Measurements from ENCODE around the gene MMP15. TPM values are rescaled to one million over a fixed set of nuclear protein-coding genes. Genes with fewer than 3 reads are reported as not detected.

MMP15 gene
- total and polyA plus RNA-seq, 2 donors (not counting 3 experiments of a cell fraction or from before 2014, with no cell fraction given): 12.6 to 16.0 TPM

DNA sequence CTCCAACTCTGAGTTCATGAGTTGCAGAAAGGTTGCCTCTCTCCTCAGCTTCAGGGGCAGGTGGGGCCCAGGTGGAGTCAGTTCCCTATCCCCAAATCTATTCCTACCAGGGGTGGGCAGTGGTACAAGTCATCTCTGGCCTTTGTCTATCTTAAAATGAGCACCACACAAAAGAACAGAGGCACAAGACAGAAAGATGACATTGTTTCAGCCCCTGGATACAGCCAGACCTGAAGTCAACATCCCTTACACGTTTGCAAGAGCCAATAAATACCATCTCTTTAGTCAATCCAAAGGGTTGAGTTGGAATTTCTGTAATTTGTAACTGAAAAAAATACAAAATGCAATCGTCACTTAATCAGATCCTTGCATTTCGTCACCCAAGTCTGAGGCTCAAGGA, 32.2 kb downstream of the MMP15 start:
- Histone ChIP-seq H2AFZ (ENCODE audit: low read depth, low read length) (no peak overlapping the region), H3K27ac (ENCODE audit: insufficient read depth, low read depth, low read length) (no peak overlapping the region), H3K4me1 (ENCODE audit: control insufficient read depth, extremely low read depth, insufficient read depth, low read length) (no peaks in the 10 kb centered on the region), H3K36me3 (ENCODE audit: control insufficient read depth in 2 of 2, extremely low read depth in 1 of 2, insufficient read depth in 2 of 2, low read length in 2 of 2) (no peaks in the 10 kb centered on the region), H3K9me3 (replicated peaks; ENCODE audit: control insufficient read depth, insufficient read depth, low read length) (no peaks in the 10 kb centered on the region), H3K27me3 (ENCODE audit: control insufficient read depth in 2 of 2, insufficient read depth in 2 of 2, low read length in 2 of 2) (peaks cover 0 to 9% of the 10 kb centered on the region in 2 experiments), H4K20me1 (replicated peaks; ENCODE audit: control insufficient read depth, extremely low read depth, insufficient read depth, low read length) (no peaks in the 10 kb centered on the region), H3K9me1 (replicated peaks; ENCODE audit: control insufficient read depth, extremely low read depth, insufficient read depth, low read length) (no peaks in the 10 kb centered on the region), H3K79me2 (ENCODE audit: control insufficient read depth, insufficient read depth, low read length) (no peaks in the 10 kb centered on the region), H3K4me3 (replicated peaks in 1 of 3; ENCODE audit: insufficient read depth in 1 of 3, low read depth in 1 of 3, low read length in 3 of 3) (no peak overlapping the region), H3K4me2 (ENCODE audit: insufficient read depth, low read length) (no peak overlapping the region), H3K9ac (replicated peaks; ENCODE audit: extremely low read depth, insufficient read depth, low read length) (no peak overlapping the region)
- POLR2A ChIA-PET: no interaction called here
- TF ChIP-seq, protein P1, sequence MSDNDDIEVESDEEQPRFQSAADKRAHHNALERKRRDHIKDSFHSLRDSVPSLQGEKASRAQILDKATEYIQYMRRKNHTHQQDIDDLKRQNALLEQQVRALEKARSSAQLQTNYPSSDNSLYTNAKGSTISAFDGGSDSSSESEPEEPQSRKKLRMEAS (IDR thresholded peaks at IDR 0.05; ENCODE audit: insufficient read depth, insufficient read length): no peak
- TF ChIP-seq EZH2 (IDR thresholded peaks at IDR 0.05; ENCODE audit: borderline replicate concordance, low read depth, low read length, severe bottlenecking) (no peak), FOS (IDR thresholded peaks at IDR 0.05; ENCODE audit: borderline replicate concordance, insufficient read depth, low read length) (no peak), POLR2AphosphoS5 (IDR thresholded peaks at IDR 0.05; ENCODE audit: insufficient read depth, low read depth, low read length) (no peak), MYC (IDR thresholded peaks at IDR 0.05; ENCODE audit: low read depth, low read length) (no peak), JUN (IDR thresholded peaks at IDR 0.05; ENCODE audit: borderline replicate concordance, insufficient read depth, insufficient read length, low read depth) (no peak), POLR2A (IDR thresholded peaks at IDR 0.05; ENCODE audit: low read depth, low read length) (no peak), GATA2 (IDR thresholded peaks at IDR 0.05; ENCODE audit: insufficient read depth, insufficient read length, low read depth, low read length) (no peak)
- TF ChIP-seq, protein P2, sequence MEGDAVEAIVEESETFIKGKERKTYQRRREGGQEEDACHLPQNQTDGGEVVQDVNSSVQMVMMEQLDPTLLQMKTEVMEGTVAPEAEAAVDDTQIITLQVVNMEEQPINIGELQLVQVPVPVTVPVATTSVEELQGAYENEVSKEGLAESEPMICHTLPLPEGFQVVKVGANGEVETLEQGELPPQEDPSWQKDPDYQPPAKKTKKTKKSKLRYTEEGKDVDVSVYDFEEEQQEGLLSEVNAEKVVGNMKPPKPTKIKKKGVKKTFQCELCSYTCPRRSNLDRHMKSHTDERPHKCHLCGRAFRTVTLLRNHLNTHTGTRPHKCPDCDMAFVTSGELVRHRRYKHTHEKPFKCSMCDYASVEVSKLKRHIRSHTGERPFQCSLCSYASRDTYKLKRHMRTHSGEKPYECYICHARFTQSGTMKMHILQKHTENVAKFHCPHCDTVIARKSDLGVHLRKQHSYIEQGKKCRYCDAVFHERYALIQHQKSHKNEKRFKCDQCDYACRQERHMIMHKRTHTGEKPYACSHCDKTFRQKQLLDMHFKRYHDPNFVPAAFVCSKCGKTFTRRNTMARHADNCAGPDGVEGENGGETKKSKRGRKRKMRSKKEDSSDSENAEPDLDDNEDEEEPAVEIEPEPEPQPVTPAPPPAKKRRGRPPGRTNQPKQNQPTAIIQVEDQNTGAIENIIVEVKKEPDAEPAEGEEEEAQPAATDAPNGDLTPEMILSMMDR (IDR thresholded peaks at IDR 0.05; ENCODE audit: extremely low read depth in 1 of 2, insufficient read depth in 1 of 2, low read depth in 1 of 2, low read length in 2 of 2): no peak
- dilution Hi-C loops (cut with MboI; ENCODE audit: extremely low pct_ligation_motif_present, low sequenced_read_pairs) (no loop called here), intact Hi-C loops (cut with micrococcal nuclease) (no loop called here)
- FAIRE-seq: no peak
- no peak for DNase-seq (ENCODE audit: low read depth, low spot score)
- CTCF ChIA-PET: no interaction called here
- BruUV-seq (replicated peaks): no TSS peak

All from endothelial cell of umbilical vein (primary cell).